Skeletal muscle satellite cell (primary cell): ENCODE results near the gene CACNA1B.
"Not testable (repeated sequence)": the region's sequence is repeated elsewhere in the genome, so short reads cannot be mapped to it uniquely, and the experiment has no call there.

Experiments
- H3K27me3 ChIP-seq: 2 replicates; pipeline ENCODE4 v1.7.0; 2013; ENCODE audit warnings: low read length; ENCODE audit not compliant: control insufficient read depth, insufficient read depth
- H3K36me3 ChIP-seq: 2 replicates; pipeline ENCODE4 v1.7.0; 2013; ENCODE audit warnings: mild to moderate bottlenecking, control low read depth, low read length; ENCODE audit not compliant: insufficient read depth
- H3K4me1 ChIP-seq: 2 replicates; pipeline ENCODE4 v1.7.0; 2013; ENCODE audit warnings: low read length; ENCODE audit not compliant: control insufficient read depth, insufficient read depth
- H3K4me2 ChIP-seq: 2 replicates; pipeline ENCODE4 v1.7.0; 2013; ENCODE audit warnings: mild to moderate bottlenecking, low read length
- H3K4me3 ChIP-seq: 2 replicates; pipeline ENCODE4 v1.7.0; 2013; ENCODE audit warnings: low read length
- H3K9ac ChIP-seq: 2 replicates; pipeline ENCODE4 v1.7.0; 2013; ENCODE audit warnings: mild to moderate bottlenecking, low read depth, low read length, moderate library complexity
- H3K9me3 ChIP-seq: replicated peaks from 2 replicates; pipeline ENCODE4 v1.7.0; 2013; ENCODE audit warnings: mild to moderate bottlenecking, control low read depth, low read length

The CACNA1B gene

GRCh38 chr9:138107039-138107438 lies 229.5 kb downstream of the CACNA1B start:
- H3K4me1 ChIP-seq, H3K9ac ChIP-seq, H3K36me3 ChIP-seq, H3K27me3 ChIP-seq, H3K4me2 ChIP-seq, H3K9me3 ChIP-seq, H3K4me3 ChIP-seq: not testable (repeated sequence)

- Histone ChIP-seq H3K9me3 (no peaks in the 10 kb centered on the region), H3K9ac (no peak overlapping the region), H3K27me3 (no peaks in the 10 kb centered on the region), H3K4me3 (no peak overlapping the region), H3K4me1 (no peaks in the 10 kb centered on the region), H3K4me2 (no peak overlapping the region), H3K36me3 (no peaks in the 10 kb centered on the region)
Observed at GRCh38 chr9:138111607-138112006, 234.0 kb downstream of the CACNA1B start.

GRCh38 chr9:138112090-138112748 lies 234.6 kb downstream of the CACNA1B start:
- no peaks in the 10 kb centered on the region for H3K9me3 ChIP-seq
- no peak overlapping the region for H3K4me2 ChIP-seq
- H3K27me3 ChIP-seq: no peaks in the 10 kb centered on the region
- no peak overlapping the region for H3K9ac ChIP-seq
- H3K36me3 ChIP-seq: no peaks in the 10 kb centered on the region
- no peaks in the 10 kb centered on the region for H3K4me1 ChIP-seq
- no peak overlapping the region for H3K4me3 ChIP-seq

GRCh38 chr9:138112791-138113600 lies 235.4 kb downstream of the CACNA1B start:
- Histone ChIP-seq H3K4me3 (no peak overlapping the region), H3K9me3 (no peaks in the 10 kb centered on the region), H3K9ac (no peak overlapping the region), H3K4me2 (no peak overlapping the region), H3K4me1 (no peaks in the 10 kb centered on the region), H3K36me3 (no peaks in the 10 kb centered on the region), H3K27me3 (no peaks in the 10 kb centered on the region)

GRCh38 chr9:138113701-138114325 lies 236.2 kb downstream of the CACNA1B start:
- not testable (repeated sequence) for H3K4me2 ChIP-seq, H3K9me3 ChIP-seq, H3K9ac ChIP-seq, H3K4me1 ChIP-seq, H3K36me3 ChIP-seq, H3K4me3 ChIP-seq, H3K27me3 ChIP-seq

GRCh38 chr9:138114501-138115245 lies 237.1 kb downstream of the CACNA1B start:
- H3K9ac ChIP-seq: no peak overlapping the region
- no peak overlapping the region for H3K4me2 ChIP-seq
- H3K4me3 ChIP-seq: no peak overlapping the region
- H3K4me1 ChIP-seq: no peaks in the 10 kb centered on the region
- H3K27me3 ChIP-seq: no peaks in the 10 kb centered on the region
- H3K9me3 ChIP-seq: no peaks in the 10 kb centered on the region
- no peaks in the 10 kb centered on the region for H3K36me3 ChIP-seq

GRCh38 chr9:138115506-138115905 lies 237.9 kb downstream of the CACNA1B start:
- no peak overlapping the region for H3K4me2 ChIP-seq
- H3K36me3 ChIP-seq: no peaks in the 10 kb centered on the region
- H3K9me3 ChIP-seq: no peaks in the 10 kb centered on the region

GRCh38 chr9:138116521-138116920 lies 238.9 kb downstream of the CACNA1B start:
- Histone ChIP-seq H3K4me3 (no peak overlapping the region), H3K36me3 (no peaks in the 10 kb centered on the region), H3K27me3 (no peaks in the 10 kb centered on the region), H3K4me2 (no peak overlapping the region), H3K9ac (no peak overlapping the region), H3K4me1 (no peaks in the 10 kb centered on the region), H3K9me3 (no peaks in the 10 kb centered on the region)

More at GRCh38 chr9:138115506-138115905, 237.9 kb downstream of the CACNA1B start:
- no peaks in the 10 kb centered on the region for H3K27me3 ChIP-seq
- H3K4me3 ChIP-seq: no peak overlapping the region
- H3K4me1 ChIP-seq: no peaks in the 10 kb centered on the region
- H3K9ac ChIP-seq: no peak overlapping the region

- Histone ChIP-seq H3K9me3 (peaks cover 4% of the 10 kb centered on the region), H3K36me3 (no peaks in the 10 kb centered on the region)
Observed at GRCh38 chr9:138117101-138117750, 239.6 kb downstream of the CACNA1B start.

GRCh38 chr9:138117836-138118235 lies 240.3 kb downstream of the CACNA1B start:
- H3K9me3 ChIP-seq: peaks cover 8% of the 10 kb centered on the region
- H3K27me3 ChIP-seq: no peaks in the 10 kb centered on the region

More at GRCh38 chr9:138117101-138117750, 239.6 kb downstream of the CACNA1B start:
- Histone ChIP-seq H3K27me3 (no peaks in the 10 kb centered on the region), H3K4me3 (no peak overlapping the region), H3K4me2 (no peak overlapping the region), H3K9ac (no peak overlapping the region), H3K4me1 (no peaks in the 10 kb centered on the region)

GRCh38 chr9:138118601-138119071 lies 241.1 kb downstream of the CACNA1B start:
- H3K27me3 ChIP-seq: no peaks in the 10 kb centered on the region
- no peaks in the 10 kb centered on the region for H3K36me3 ChIP-seq
- peaks cover 13% of the 10 kb centered on the region for H3K9me3 ChIP-seq
- no peak overlapping the region for H3K9ac ChIP-seq
- no peaks in the 10 kb centered on the region for H3K4me1 ChIP-seq
- no peak overlapping the region for H3K4me3 ChIP-seq
- H3K4me2 ChIP-seq: no peak overlapping the region

More at GRCh38 chr9:138117836-138118235, 240.3 kb downstream of the CACNA1B start:
- Histone ChIP-seq H3K9ac (no peak overlapping the region), H3K4me2 (no peak overlapping the region), H3K36me3 (no peaks in the 10 kb centered on the region), H3K4me1 (no peaks in the 10 kb centered on the region), H3K4me3 (no peak overlapping the region)
